ENCODE results near the gene PHB1.

The PHB1 gene

DNA sequence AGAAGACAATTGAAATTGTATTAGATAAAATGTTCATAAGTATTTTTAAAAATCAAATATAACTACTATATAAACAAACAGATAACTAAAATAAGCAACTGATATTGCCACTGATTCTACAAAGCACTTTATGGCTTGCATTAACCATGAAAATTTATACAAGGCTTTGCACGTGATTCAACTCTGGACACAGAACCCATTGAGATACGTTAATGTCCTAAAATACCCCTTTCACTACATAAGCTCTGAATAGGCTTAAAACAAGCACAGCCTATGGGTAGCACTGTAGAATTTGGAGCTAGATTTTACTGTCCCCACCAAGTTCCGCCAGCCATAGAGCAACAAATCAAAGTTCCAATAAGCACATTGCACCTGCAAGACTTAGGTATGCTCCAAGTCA lies 57.2 kb downstream of the PHB1 start:
- H3K4me1 ChIP-seq, result peaks cover 15% of the 10 kb centered on the region
- H3K9ac ChIP-seq, result no peak overlapping the region
- H3K27me3 ChIP-seq (ENCODE audit: control insufficient read depth, insufficient read depth, low read length), result no peaks in the 10 kb centered on the region
- TF ChIP-seq, protein P1, sequence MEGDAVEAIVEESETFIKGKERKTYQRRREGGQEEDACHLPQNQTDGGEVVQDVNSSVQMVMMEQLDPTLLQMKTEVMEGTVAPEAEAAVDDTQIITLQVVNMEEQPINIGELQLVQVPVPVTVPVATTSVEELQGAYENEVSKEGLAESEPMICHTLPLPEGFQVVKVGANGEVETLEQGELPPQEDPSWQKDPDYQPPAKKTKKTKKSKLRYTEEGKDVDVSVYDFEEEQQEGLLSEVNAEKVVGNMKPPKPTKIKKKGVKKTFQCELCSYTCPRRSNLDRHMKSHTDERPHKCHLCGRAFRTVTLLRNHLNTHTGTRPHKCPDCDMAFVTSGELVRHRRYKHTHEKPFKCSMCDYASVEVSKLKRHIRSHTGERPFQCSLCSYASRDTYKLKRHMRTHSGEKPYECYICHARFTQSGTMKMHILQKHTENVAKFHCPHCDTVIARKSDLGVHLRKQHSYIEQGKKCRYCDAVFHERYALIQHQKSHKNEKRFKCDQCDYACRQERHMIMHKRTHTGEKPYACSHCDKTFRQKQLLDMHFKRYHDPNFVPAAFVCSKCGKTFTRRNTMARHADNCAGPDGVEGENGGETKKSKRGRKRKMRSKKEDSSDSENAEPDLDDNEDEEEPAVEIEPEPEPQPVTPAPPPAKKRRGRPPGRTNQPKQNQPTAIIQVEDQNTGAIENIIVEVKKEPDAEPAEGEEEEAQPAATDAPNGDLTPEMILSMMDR (IDR thresholded peaks at IDR 0.05), result no peak
- H3K4me3 ChIP-seq (ENCODE audit: low read depth, low read length), result no peak overlapping the region
- H2AFZ ChIP-seq, result no peak overlapping the region
- H3K9me3 ChIP-seq (ENCODE audit: control insufficient read depth, low read length), result no peaks in the 10 kb centered on the region
- H3K4me2 ChIP-seq (ENCODE audit: low read length), result no peak overlapping the region
- H3K79me2 ChIP-seq, result peaks cover 72% of the 10 kb centered on the region
- no peaks in the 10 kb centered on the region for H3K36me3 ChIP-seq (ENCODE audit: control insufficient read depth, insufficient read depth, low read length)
- no peak overlapping the region for H3K27ac ChIP-seq

DNA sequence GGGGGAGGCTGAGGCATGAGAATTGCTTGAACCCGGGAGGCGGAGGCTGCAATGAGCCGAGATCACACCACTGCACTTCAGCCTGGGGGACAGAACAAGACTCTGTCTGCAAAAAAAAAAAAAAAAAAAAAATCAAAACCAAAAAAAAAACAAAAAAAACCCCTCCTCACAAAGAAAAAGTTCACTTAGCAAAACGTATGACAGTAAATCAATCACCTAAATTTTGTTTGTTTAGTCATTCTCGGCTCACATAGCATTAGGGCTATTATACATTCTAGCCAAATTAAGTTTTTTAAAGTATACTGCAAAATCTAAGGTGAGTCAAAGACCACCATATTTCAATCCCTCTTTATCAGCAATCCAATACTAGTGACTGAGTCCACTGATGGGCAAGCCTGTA lies 58.4 kb downstream of the PHB1 start:
- Histone ChIP-seq H3K36me3 (ENCODE audit: control insufficient read depth, insufficient read depth, low read length) (no peaks in the 10 kb centered on the region), H3K9me3 (ENCODE audit: control insufficient read depth, low read length) (no peaks in the 10 kb centered on the region), H3K79me2 (peaks cover 81% of the 10 kb centered on the region), H2AFZ (no peak overlapping the region), H3K4me3 (ENCODE audit: low read depth, low read length) (no peak overlapping the region), H3K9ac (no peak overlapping the region), H3K4me2 (ENCODE audit: low read length) (no peak overlapping the region), H3K4me1 (peaks cover 15% of the 10 kb centered on the region), H3K27me3 (ENCODE audit: control insufficient read depth, insufficient read depth, low read length) (no peaks in the 10 kb centered on the region), H3K27ac (no peak overlapping the region)
- TF ChIP-seq, protein P1 (IDR thresholded peaks at IDR 0.05), result no peak

All from parathyroid adenoma (tissue), 2 donors.